NT2/D1 (cell line): ENCODE results near the gene GPN2.

Experiments used
- SUZ12 ChIP-seq: IDR thresholded peaks from 2 replicates; pipeline ENCODE4 v1.6.1; 2011; ENCODE audit not compliant: insufficient read length, insufficient read depth; ENCODE audit errors: extremely low read depth
- YY1 ChIP-seq: IDR thresholded peaks from 2 replicates; pipeline ENCODE4 v1.6.1; 2011; ENCODE audit not compliant: insufficient read length, insufficient read depth
- ZNF274 ChIP-seq: IDR thresholded peaks from 2 replicates; pipeline ENCODE4 v1.6.1; 2011; ENCODE audit warnings: mild to moderate bottlenecking, low read depth, low read length

GRCh38 chr1:26852701-26853100 lies 37.4 kb downstream of the GPN2 start:
- TF ChIP-seq SUZ12: no peak
- TF ChIP-seq ZNF274: no peak
- TF ChIP-seq YY1: no peak
